IPS DF 4.7 (cell line): ENCODE results near the gene LOXL1.

Source experiments
- DNase-seq: peaks from one replicate; pipeline ENCODE4 v3.0.0-alpha.2; 2013; ENCODE audit warnings: low spot score; ENCODE audit errors: extremely low read depth

LOXL1 gene

DNA sequence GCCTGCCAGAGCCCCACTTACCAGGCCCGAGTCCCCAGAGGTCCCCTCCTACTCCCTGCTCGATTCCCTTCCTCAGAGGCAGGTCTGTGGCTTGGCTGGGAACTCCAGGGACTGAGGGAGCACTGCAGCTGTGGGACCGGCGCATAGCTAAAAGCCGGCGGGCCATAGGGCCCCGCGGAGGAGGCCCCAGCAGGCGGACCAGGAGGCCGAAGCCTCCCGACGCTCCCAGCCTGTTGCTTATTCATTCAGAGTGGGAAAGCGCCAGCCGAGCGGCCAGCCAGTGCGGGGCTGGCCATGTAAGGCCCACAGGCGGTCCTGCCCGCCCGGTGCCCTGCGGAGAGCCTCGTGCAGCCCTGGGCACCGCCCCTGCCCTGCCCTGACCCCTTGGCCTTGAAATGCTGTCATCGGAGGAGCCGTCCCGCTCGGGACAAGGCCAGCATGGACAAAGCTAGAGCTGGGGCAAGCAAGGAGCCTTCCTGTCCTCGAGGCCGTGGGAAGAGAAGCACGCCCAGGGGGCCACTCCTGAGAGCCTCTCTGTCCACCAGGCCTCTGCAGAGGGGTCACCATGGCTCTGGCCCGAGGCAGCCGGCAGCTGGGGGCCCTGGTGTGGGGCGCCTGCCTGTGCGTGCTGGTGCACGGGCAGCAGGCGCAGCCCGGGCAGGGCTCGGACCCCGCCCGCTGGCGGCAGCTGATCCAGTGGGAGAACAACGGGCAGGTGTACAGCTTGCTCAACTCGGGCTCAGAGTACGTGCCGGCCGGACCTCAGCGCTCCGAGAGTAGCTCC lies at the start of gene LOXL1:
LOXL1 (plus strand) TSS at position 244 of the 784 bp plus-strand sequence; CDS start at position 566, 322 bp downstream.
- DNase-seq: no peak

- no peak for DNase-seq
These were observed 46.8 kb upstream of the LOXL1 start for GRCh38 chr15:73879426-73879825.

- DNase-seq: no peak
These were observed 44.5 kb upstream of the LOXL1 start for GRCh38 chr15:73881579-73882320.

- DNase-seq: no peak
These were observed 43.4 kb upstream of the LOXL1 start for GRCh38 chr15:73882761-73883419.

- no peak for DNase-seq
These were observed 42.1 kb upstream of the LOXL1 start for GRCh38 chr15:73884159-73884558.

GRCh38 chr15:73885954-73886700 lies 40.1 kb upstream of the LOXL1 start:
- DNase-seq: no peak

GRCh38 chr15:73886717-73887345 lies 39.4 kb upstream of the LOXL1 start:
- no peak for DNase-seq

GRCh38 chr15:73887481-73887880 lies 38.8 kb upstream of the LOXL1 start:
- DNase-seq: no peak

DNA sequence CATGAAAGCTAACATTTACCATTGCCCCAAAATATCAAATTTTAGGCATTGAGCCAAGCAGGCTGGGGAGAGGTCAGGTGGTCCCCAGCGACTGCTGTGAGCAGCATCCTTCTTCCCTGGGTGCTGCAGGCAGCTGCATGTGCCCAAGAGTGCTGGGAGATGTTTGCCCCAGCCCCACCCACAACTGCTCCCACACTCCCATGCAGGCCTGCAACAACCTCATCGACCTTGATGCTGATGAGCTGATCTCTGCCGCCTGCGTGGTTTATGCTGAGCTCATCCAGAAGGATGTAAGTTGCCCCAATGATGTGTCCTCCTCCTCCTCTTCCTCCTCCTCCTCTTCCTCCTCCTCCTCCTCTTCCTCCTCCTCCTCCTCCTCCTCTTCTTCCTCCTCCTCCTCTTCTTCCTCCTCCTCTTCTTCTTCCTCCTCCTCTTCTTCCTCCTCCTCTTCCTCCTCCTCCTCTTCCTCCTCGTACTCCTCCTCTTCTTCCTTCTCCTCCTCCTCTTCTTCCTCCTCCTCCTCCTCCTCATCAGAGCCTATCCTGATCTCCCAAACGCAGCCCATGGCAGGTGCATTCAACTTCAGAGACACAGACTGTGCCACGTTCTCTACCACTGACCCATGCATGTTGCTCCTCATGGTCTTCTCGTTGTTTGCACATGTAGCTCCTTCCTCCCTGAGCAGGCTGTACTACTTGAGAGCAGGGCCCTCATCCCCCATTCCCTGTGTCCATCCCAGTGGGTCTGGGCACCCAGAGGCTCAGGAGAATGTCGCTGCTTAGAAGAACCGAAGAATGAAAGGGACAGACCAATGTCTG lies 37.8 kb upstream of the LOXL1 start:
- no peak for DNase-seq

GRCh38 chr15:73889053-73889761 lies 37.1 kb upstream of the LOXL1 start:
- no peak for DNase-seq

GRCh38 chr15:73889762-73890124 lies 36.5 kb upstream of the LOXL1 start:
- no peak for DNase-seq

DNA sequence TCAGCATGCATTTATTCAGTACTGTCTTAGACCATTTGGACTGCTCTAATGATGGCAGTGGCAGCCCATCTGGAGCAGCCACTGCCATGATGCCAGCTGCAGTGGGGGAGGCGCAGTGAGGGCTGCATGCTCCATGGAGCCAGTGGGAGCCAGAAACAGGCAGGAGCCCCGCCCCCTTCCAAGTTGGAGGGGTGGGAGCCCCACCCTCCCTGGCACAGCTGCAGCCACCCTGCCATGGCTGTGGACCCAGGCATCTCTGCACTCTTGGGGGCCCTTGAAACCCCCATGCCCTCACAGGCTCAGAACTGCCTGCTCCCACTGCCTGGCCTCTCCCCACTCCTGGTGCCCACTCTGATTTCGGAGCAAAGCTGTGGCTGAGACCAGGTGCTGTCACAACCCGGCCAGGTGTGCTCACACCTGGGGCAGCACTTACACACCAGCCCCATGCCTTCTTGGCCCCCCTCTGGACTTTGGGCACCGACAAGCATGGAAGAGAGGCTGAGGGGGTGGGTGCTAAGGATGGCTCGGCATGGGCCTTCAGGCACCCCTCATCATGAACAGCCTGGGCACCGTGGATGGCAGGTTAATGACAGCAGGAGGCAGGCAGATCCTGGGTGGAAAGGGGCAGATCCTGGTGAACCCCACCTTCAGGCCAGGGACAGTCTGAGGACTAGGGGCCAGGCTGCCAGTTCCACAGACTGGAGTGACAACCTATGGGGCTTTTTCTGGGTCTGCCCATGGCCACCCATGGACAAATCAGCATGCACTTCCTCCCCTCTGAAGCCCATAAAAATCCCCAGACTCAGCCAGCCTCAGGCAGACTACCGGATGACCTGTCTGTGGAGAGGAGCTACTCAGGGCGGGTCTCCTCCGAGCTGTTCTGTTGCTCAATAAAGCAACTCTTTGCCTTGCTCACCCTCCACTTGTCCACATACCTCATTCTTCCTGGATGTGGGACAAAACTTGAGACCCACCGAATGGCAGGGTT lies 34.6 kb upstream of the LOXL1 start:
- no peak for DNase-seq

DNA sequence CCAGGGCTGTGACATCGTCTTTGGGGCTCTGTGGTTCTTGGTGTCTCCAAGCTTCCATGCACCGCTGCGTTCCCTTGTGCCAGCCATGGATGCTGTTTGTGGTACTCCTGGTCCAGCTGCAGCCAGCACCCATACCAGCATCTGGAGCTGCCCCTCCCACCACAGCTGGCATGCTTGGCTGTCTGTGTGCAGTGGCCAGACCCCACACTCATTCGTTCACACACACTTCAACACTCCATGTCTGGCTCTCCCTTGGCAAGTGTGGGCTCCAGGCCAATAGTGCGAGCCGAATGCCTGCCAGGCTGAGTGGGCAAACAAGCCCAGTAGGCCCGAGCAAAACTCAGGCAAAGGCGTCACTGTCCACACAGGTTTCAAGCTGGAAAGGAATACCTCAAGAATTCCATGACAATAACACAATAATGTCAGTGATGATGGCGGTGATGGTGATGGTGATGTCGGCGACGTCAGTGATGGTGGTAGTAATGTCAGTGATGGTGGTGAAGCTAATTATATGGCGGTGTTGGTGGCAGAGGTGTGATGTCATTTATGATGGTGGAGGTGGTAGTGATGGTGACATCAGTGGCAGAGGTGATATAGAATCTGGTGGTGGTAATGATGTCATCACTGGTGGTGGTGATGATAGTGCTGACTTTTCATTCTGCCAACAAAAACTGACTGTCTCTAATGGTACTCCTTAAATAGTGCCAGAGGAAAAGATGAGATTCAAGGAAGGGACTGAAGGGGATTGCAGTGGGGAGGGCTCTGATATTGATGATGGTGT lies 33.6 kb upstream of the LOXL1 start:
- DNase-seq: no peak

GRCh38 chr15:73894133-73894814 lies 32.0 kb upstream of the LOXL1 start:
- DNase-seq: no peak

- peak; percentile 56 for DNase-seq
These were observed 28.6 kb upstream of the LOXL1 start for GRCh38 chr15:73897441-73898261.
